SH-SY5Y (cell line): ENCODE results near the gene KIAA1191.

Experiments
- GATA2 ChIP-seq: IDR thresholded peaks from 2 replicates; pipeline ENCODE4 v1.6.1; 2011; ENCODE audit warnings: mild to moderate bottlenecking, low read depth, low read length
- GATA3 ChIP-seq: IDR thresholded peaks from 2 replicates; pipeline ENCODE4 v1.6.1; 2011; ENCODE audit warnings: low read depth, mild to moderate bottlenecking, low read length, moderate library complexity

DNA sequence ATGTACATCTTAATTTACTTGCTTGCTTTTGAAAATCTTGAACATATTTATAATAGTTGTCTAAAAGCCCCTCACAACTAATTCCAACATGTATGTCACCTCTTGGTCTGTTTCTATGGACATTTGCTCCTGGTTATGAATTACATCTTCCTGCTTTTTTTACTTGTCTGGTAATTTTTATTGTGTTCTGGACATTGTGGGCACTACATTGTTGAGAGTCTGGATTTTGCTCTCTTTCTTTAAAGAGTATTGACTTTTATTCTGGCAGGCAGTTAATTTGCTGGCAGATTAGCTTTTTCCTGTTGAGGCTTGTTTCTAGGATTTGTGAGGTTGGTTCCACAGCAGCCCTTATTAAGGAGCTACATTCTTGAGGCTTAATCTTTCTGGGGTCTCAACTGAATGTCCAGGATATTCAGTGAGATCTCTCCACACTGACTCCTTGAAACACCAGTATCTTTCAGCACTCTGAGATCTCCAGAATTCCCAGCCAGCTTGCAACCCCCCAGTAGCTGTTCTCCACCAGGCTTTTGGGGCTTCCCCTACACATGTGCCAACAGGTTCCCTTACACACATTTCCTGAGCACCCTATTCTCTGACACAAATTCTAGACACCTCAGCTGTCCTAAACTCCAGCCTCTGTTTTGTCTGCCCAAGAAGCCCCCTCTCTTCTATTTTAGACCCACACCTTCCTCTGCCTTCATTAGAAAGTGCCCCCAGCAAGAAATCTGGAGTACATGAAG is 27.4 kb downstream of the KIAA1191 start:
- TF ChIP-seq GATA2 (no peak), GATA3 (no peak)
